ENCODE measurements around the gene CACNA2D3.

- TF ChIP-seq, protein P1, sequence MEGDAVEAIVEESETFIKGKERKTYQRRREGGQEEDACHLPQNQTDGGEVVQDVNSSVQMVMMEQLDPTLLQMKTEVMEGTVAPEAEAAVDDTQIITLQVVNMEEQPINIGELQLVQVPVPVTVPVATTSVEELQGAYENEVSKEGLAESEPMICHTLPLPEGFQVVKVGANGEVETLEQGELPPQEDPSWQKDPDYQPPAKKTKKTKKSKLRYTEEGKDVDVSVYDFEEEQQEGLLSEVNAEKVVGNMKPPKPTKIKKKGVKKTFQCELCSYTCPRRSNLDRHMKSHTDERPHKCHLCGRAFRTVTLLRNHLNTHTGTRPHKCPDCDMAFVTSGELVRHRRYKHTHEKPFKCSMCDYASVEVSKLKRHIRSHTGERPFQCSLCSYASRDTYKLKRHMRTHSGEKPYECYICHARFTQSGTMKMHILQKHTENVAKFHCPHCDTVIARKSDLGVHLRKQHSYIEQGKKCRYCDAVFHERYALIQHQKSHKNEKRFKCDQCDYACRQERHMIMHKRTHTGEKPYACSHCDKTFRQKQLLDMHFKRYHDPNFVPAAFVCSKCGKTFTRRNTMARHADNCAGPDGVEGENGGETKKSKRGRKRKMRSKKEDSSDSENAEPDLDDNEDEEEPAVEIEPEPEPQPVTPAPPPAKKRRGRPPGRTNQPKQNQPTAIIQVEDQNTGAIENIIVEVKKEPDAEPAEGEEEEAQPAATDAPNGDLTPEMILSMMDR (IDR thresholded peaks at IDR 0.05): no peak
- TF ChIP-seq EP300 (IDR thresholded peaks at IDR 0.05; ENCODE audit: low read depth) (no peak), POLR2A (IDR thresholded peaks at IDR 0.05) (no peak), POLR2AphosphoS5 (IDR thresholded peaks at IDR 0.05) (no peak)
These were observed 441.3 kb downstream of the CACNA2D3 start for GRCh38 chr3:54563501-54564200.

All from transverse colon (tissue), 4 donors.